Measurements from ENCODE around the gene HDAC4. TPM values are rescaled to one million over a fixed set of nuclear protein-coding genes. Genes with fewer than 3 reads are reported as not detected.

HDAC4 gene
- total RNA-seq, 1 donor from 2014 or later = 76.6 TPM

GRCh38 chr2:239345251-239345650 is 55.6 kb downstream of the HDAC4 start:
- H3K27me3 ChIP-seq = no peaks in the 10 kb centered on the region
- H3K36me3 ChIP-seq = no peaks in the 10 kb centered on the region
- peaks cover 19% of the 10 kb centered on the region for H3K4me1 ChIP-seq
- intact Hi-C loops (cut with DNase I) = no loop called here
- no peak overlapping the region for H3K4me3 ChIP-seq
- peak; percentile 55 to 71 for DNase-seq (ENCODE audit: extremely low spot score in 2 of 2)
- H3K27ac ChIP-seq = no peak overlapping the region
- no peak for TF ChIP-seq CTCF (IDR thresholded peaks at IDR 0.05)
- no peak for TF ChIP-seq POLR2AphosphoS5 (IDR thresholded peaks at IDR 0.05; ENCODE audit: insufficient read depth in 1 of 2, low read depth in 1 of 2)
- no peak for TF ChIP-seq POLR2A (IDR thresholded peaks at IDR 0.05)
- H3K9me3 ChIP-seq = no peaks in the 10 kb centered on the region

GRCh38 chr2:239344857-239345216 is 56.0 kb downstream of the HDAC4 start:
- DNase-seq (ENCODE audit: extremely low spot score in 2 of 2) = peak; percentile 64 to 82
- intact Hi-C loops (cut with DNase I) = no loop called here
- TF ChIP-seq POLR2AphosphoS5 (IDR thresholded peaks at IDR 0.05; ENCODE audit: insufficient read depth in 1 of 2, low read depth in 1 of 2) = no peak
- no peak for TF ChIP-seq POLR2A (IDR thresholded peaks at IDR 0.05)
- no peak for TF ChIP-seq CTCF (IDR thresholded peaks at IDR 0.05)
- Histone ChIP-seq H3K36me3 (no peaks in the 10 kb centered on the region), H3K27me3 (no peaks in the 10 kb centered on the region), H3K27ac (no peak overlapping the region), H3K9me3 (no peaks in the 10 kb centered on the region), H3K4me3 (no peak overlapping the region), H3K4me1 (peaks cover 20% of the 10 kb centered on the region)

DNA sequence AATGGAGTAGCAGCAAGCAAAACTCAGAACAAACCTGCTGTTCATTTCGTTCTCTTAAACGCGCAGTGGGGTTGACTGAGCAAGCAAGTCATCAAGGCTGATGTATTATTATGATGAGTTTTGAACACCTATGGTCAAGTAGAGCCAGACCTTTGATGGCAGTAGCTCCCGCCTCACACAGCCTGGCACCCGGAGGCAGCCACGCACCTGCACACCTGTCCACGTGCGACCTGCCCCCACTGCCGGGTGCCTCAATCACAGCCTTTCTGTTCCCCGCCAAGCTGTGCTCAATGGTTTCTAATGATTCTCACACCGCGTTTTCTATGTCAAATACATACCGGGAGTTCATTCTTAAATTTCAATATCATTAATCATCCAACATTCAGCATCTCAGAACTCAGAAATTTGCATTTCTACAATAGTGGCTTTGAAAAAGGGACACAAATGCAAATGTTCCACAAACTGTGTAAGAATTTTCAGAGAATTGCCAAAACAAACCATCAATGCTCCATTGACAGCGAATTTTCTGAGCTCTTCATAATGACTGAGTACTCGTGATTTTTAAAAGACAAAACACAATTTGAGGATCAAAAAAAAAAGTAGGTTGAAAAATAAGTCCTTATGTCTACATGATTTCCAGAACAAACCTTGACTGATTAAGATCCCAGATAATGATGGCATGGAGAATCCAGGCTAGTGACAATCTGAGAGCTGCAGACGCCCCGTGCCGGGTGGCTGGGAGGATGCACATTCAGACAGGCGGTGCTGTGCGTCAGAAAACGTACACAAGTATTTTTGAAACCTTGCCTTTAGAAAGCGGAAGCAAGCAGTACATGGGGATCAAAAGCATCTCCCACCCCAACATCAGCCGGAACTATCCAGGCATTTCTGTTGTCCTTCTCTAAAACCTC is 56.6 kb downstream of the HDAC4 start:
- Histone ChIP-seq H3K9me3 (no peaks in the 10 kb centered on the region), H3K4me3 (no peak overlapping the region), H3K27ac (no peak overlapping the region), H3K36me3 (no peaks in the 10 kb centered on the region), H3K4me1 (peaks cover 21% of the 10 kb centered on the region), H3K27me3 (no peaks in the 10 kb centered on the region)
- intact Hi-C loops (cut with DNase I) = no loop called here
- TF ChIP-seq POLR2A (IDR thresholded peaks at IDR 0.05) = no peak
- no peak for TF ChIP-seq CTCF (IDR thresholded peaks at IDR 0.05)
- no peak for TF ChIP-seq POLR2AphosphoS5 (IDR thresholded peaks at IDR 0.05; ENCODE audit: insufficient read depth in 1 of 2, low read depth in 1 of 2)
- DNase-seq (ENCODE audit: extremely low spot score in 2 of 2) = peak in 1 of 2 donors; percentile 40

DNA sequence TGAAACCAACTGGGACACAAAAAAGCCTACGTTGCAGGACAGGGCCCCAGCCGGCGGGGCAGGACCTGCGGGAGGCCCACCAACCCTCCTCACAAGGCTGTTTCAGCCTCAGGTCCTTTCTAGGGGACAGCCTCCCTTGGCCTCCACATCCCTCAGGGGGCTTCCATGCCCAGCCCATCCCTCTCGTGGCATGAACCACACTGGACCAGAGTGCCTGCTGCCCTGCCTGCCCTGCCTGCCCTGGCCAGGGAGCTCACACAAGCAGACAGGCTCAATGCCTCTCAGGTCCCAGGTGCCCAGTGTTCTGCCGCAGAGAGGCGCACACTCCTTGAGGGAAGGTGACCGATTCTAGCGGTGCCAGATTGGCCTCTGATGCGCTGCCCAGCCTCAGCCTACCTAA is 57.4 kb downstream of the HDAC4 start:
- H3K4me1 ChIP-seq = peaks cover 13% of the 10 kb centered on the region
- TF ChIP-seq CTCF (IDR thresholded peaks at IDR 0.05) (no peak), POLR2AphosphoS5 (IDR thresholded peaks at IDR 0.05; ENCODE audit: insufficient read depth in 1 of 2, low read depth in 1 of 2) (no peak), POLR2A (IDR thresholded peaks at IDR 0.05) (no peak)
- no peak overlapping the region for H3K27ac ChIP-seq
- intact Hi-C loops (cut with DNase I) = no loop called here
- H3K36me3 ChIP-seq = no peaks in the 10 kb centered on the region
- peak; percentile 61 to 83 for DNase-seq (ENCODE audit: extremely low spot score in 2 of 2)
- no peaks in the 10 kb centered on the region for H3K27me3 ChIP-seq
- H3K4me3 ChIP-seq = no peak overlapping the region
- H3K9me3 ChIP-seq = no peaks in the 10 kb centered on the region

DNA sequence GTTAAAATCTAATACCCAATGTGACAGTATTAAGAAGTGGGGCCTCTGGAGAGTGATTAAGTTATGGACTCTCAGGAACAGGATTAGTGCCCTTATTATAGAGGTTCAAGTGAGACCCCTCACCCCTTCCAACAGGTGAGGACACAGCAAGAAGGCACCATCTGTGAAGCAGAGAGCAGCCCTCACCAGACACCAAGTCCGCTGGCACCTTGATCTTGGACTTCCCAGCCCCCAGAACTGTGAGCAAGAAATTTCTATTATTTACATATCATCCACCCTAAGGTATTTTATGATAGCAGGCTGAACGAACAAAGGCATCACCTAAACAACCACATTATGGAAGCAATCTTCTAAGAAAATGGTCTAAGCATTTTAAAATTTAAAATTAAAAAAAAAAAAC is 59.0 kb downstream of the HDAC4 start:
- TF ChIP-seq CTCF (IDR thresholded peaks at IDR 0.05) = no peak
- no peak for TF ChIP-seq POLR2A (IDR thresholded peaks at IDR 0.05)
- TF ChIP-seq POLR2AphosphoS5 (IDR thresholded peaks at IDR 0.05; ENCODE audit: insufficient read depth in 1 of 2, low read depth in 1 of 2) = no peak
- H3K4me1 ChIP-seq = peaks cover 7% of the 10 kb centered on the region
- peak; percentile 7 to 49 for DNase-seq (ENCODE audit: extremely low spot score in 2 of 2)

More for the DNA sequence above, 59.0 kb downstream of the HDAC4 start:
- H3K4me3 ChIP-seq = no peak overlapping the region
- H3K27me3 ChIP-seq = no peaks in the 10 kb centered on the region
- H3K36me3 ChIP-seq = no peaks in the 10 kb centered on the region
- intact Hi-C loops (cut with DNase I) = no loop called here
- H3K9me3 ChIP-seq = no peaks in the 10 kb centered on the region
- no peak overlapping the region for H3K27ac ChIP-seq
